Duodenal mucosa (tissue), 2 donors: ENCODE results near the gene SEMA3E.

ENCODE experiments used
- H3K27ac ChIP-seq: one replicate; pipeline ENCODE4 v1.7.0; 2013; ENCODE audit warnings: low read depth, low read length
- H3K27me3 ChIP-seq, 2 donors: one replicate each; pipeline ENCODE4 v1.7.0; 2013; ENCODE audit warnings: low read length in 2 of 2, control low read depth in 1 of 2; ENCODE audit not compliant: insufficient read depth in 2 of 2, control insufficient read depth in 1 of 2
- H3K36me3 ChIP-seq, 2 donors: one replicate each; pipeline ENCODE4 v1.7.0; 2013; ENCODE audit warnings: low read length in 2 of 2, control low read depth in 1 of 2; ENCODE audit not compliant: insufficient read depth in 2 of 2, control insufficient read depth in 1 of 2
- H3K4me1 ChIP-seq, 2 donors: one replicate each; pipeline ENCODE4 v1.7.0; 2013; ENCODE audit warnings: low read length in 2 of 2, control low read depth in 1 of 2; ENCODE audit not compliant: insufficient read depth in 2 of 2, control insufficient read depth in 1 of 2
- H3K4me3 ChIP-seq, 2 donors: one replicate each; pipeline ENCODE4 v1.7.0; 2013; ENCODE audit warnings: low read length in 2 of 2, low read depth in 1 of 2
- H3K9ac ChIP-seq, 2 donors: one replicate each; pipeline ENCODE4 v1.7.0; 2013; ENCODE audit warnings: low read length in 2 of 2, low read depth in 1 of 2
- H3K9me3 ChIP-seq, 2 donors: one replicate each; pipeline ENCODE4 v1.7.0; 2013; ENCODE audit warnings: low read length in 2 of 2, control low read depth in 1 of 2; ENCODE audit not compliant: control insufficient read depth in 1 of 2

SEMA3E gene

GRCh38 chr7:83643012-83643411 is 5.9 kb downstream of the SEMA3E start:
- H3K27ac ChIP-seq = no peak overlapping the region
- H3K4me1 ChIP-seq = no peaks in the 10 kb centered on the region
- H3K4me3 ChIP-seq = no peak overlapping the region
- H3K27me3 ChIP-seq = peaks cover 0 to 5% of the 10 kb centered on the region in 2 donors
- no peaks in the 10 kb centered on the region for H3K36me3 ChIP-seq
- H3K9me3 ChIP-seq = no peaks in the 10 kb centered on the region
- H3K9ac ChIP-seq = no peak overlapping the region

GRCh38 chr7:83640731-83641537 is 8.0 kb downstream of the SEMA3E start:
- H3K4me3 ChIP-seq = no peak overlapping the region
- H3K27ac ChIP-seq = no peak overlapping the region
- H3K4me1 ChIP-seq = no peaks in the 10 kb centered on the region
- H3K9ac ChIP-seq = no peak overlapping the region
- no peaks in the 10 kb centered on the region for H3K9me3 ChIP-seq
- H3K27me3 ChIP-seq = no peaks in the 10 kb centered on the region
- no peaks in the 10 kb centered on the region for H3K36me3 ChIP-seq

- H3K9me3 ChIP-seq = no peaks in the 10 kb centered on the region
- no peaks in the 10 kb centered on the region for H3K4me1 ChIP-seq
- no peak overlapping the region for H3K9ac ChIP-seq
- H3K4me3 ChIP-seq = no peak overlapping the region
- H3K36me3 ChIP-seq = no peaks in the 10 kb centered on the region
- no peaks in the 10 kb centered on the region for H3K27me3 ChIP-seq
- H3K27ac ChIP-seq = no peak overlapping the region
These were observed 8.7 kb downstream of the SEMA3E start for GRCh38 chr7:83640240-83640639.

- Histone ChIP-seq H3K9ac (no peak overlapping the region), H3K36me3 (no peaks in the 10 kb centered on the region)
These were observed 15.4 kb downstream of the SEMA3E start for GRCh38 chr7:83633516-83633915.

GRCh38 chr7:83629117-83629880 is 19.6 kb downstream of the SEMA3E start:
- no peaks in the 10 kb centered on the region for H3K4me1 ChIP-seq
- H3K4me3 ChIP-seq = no peak overlapping the region
- H3K36me3 ChIP-seq = no peaks in the 10 kb centered on the region
- H3K27ac ChIP-seq = no peak overlapping the region
- no peaks in the 10 kb centered on the region for H3K9me3 ChIP-seq
- no peak overlapping the region for H3K9ac ChIP-seq
- no peaks in the 10 kb centered on the region for H3K27me3 ChIP-seq

More at GRCh38 chr7:83633516-83633915, 15.4 kb downstream of the SEMA3E start:
- Histone ChIP-seq H3K27me3 (no peaks in the 10 kb centered on the region), H3K4me3 (no peak overlapping the region), H3K4me1 (no peaks in the 10 kb centered on the region), H3K27ac (no peak overlapping the region), H3K9me3 (no peaks in the 10 kb centered on the region)

GRCh38 chr7:83617858-83618257 is 31.1 kb downstream of the SEMA3E start:
- Histone ChIP-seq H3K4me1 (no peaks in the 10 kb centered on the region), H3K27ac (no peak overlapping the region), H3K9ac (no peak overlapping the region), H3K27me3 (no peaks in the 10 kb centered on the region), H3K4me3 (no peak overlapping the region), H3K36me3 (no peaks in the 10 kb centered on the region), H3K9me3 (no peaks in the 10 kb centered on the region)

- Histone ChIP-seq H3K4me3 (no peak overlapping the region), H3K27ac (no peak overlapping the region), H3K9me3 (no peaks in the 10 kb centered on the region), H3K4me1 (no peaks in the 10 kb centered on the region), H3K9ac (no peak overlapping the region), H3K27me3 (no peaks in the 10 kb centered on the region), H3K36me3 (no peaks in the 10 kb centered on the region)
These were observed 34.8 kb downstream of the SEMA3E start for GRCh38 chr7:83614112-83614511.

- Histone ChIP-seq H3K27me3 (no peaks in the 10 kb centered on the region), H3K9ac (no peak overlapping the region), H3K4me1 (no peaks in the 10 kb centered on the region), H3K4me3 (no peak overlapping the region), H3K9me3 (no peaks in the 10 kb centered on the region), H3K36me3 (no peaks in the 10 kb centered on the region), H3K27ac (no peak overlapping the region)
These were observed 35.7 kb downstream of the SEMA3E start for GRCh38 chr7:83613232-83613631.

- H3K27me3 ChIP-seq = no peaks in the 10 kb centered on the region
These were observed 37.2 kb downstream of the SEMA3E start for GRCh38 chr7:83611776-83612175.

GRCh38 chr7:83610649-83611304 is 38.2 kb downstream of the SEMA3E start:
- Histone ChIP-seq H3K9ac (no peak overlapping the region), H3K4me3 (no peak overlapping the region), H3K27me3 (no peaks in the 10 kb centered on the region), H3K9me3 (no peaks in the 10 kb centered on the region), H3K36me3 (no peaks in the 10 kb centered on the region), H3K27ac (no peak overlapping the region), H3K4me1 (no peaks in the 10 kb centered on the region)

More at GRCh38 chr7:83611776-83612175, 37.2 kb downstream of the SEMA3E start:
- no peak overlapping the region for H3K9ac ChIP-seq
- H3K27ac ChIP-seq = no peak overlapping the region
- H3K9me3 ChIP-seq = no peaks in the 10 kb centered on the region
- no peak overlapping the region for H3K4me3 ChIP-seq
- H3K4me1 ChIP-seq = no peaks in the 10 kb centered on the region
- H3K36me3 ChIP-seq = no peaks in the 10 kb centered on the region
